ENCODE data around the gene WDR72. TPM values are rescaled to one million over a fixed set of nuclear protein-coding genes. Genes with fewer than 3 reads are reported as not detected.

Gene WDR72
- total RNA-seq, 4 donors from 2014 or later = 1.0 to 8.6 (median 4.4) TPM

- 80% methylated on average over 4 of the region's 4 CpGs for WGBS
These were observed 286.0 kb downstream of the WDR72 start for GRCh38 chr15:53473435-53473834.

GRCh38 chr15:53472883-53473282 lies 286.6 kb downstream of the WDR72 start:
- no peaks in the 10 kb centered on the region for H3K9me3 ChIP-seq
- TF ChIP-seq EP300 (IDR thresholded peaks at IDR 0.05) (no peak), POLR2A (IDR thresholded peaks at IDR 0.05) (no peak), POLR2AphosphoS5 (IDR thresholded peaks at IDR 0.05) (no peak), CTCF (IDR thresholded peaks at IDR 0.05) (no peak)
- DNase-seq (ENCODE audit: low spot score in 2 of 2) = no peak
- no peaks in the 10 kb centered on the region for H3K27me3 ChIP-seq
- WGBS = 23% methylated on average over 5 of the region's 5 CpGs
- no peaks in the 10 kb centered on the region for H3K36me3 ChIP-seq
- no peak overlapping the region for H3K27ac ChIP-seq
- no peaks in the 10 kb centered on the region for H3K4me1 ChIP-seq
- no peak overlapping the region for H3K4me3 ChIP-seq

More at GRCh38 chr15:53473435-53473834, 286.0 kb downstream of the WDR72 start:
- H3K4me3 ChIP-seq = no peak overlapping the region
- DNase-seq (ENCODE audit: low spot score in 2 of 2) = no peak
- no peaks in the 10 kb centered on the region for H3K4me1 ChIP-seq
- no peaks in the 10 kb centered on the region for H3K27me3 ChIP-seq
- H3K9me3 ChIP-seq = no peaks in the 10 kb centered on the region
- no peak for TF ChIP-seq POLR2A (IDR thresholded peaks at IDR 0.05)
- TF ChIP-seq CTCF (IDR thresholded peaks at IDR 0.05) = no peak
- no peak for TF ChIP-seq EP300 (IDR thresholded peaks at IDR 0.05)
- TF ChIP-seq POLR2AphosphoS5 (IDR thresholded peaks at IDR 0.05) = no peak
- H3K36me3 ChIP-seq = no peaks in the 10 kb centered on the region
- no peak overlapping the region for H3K27ac ChIP-seq

GRCh38 chr15:53472210-53472609 lies 287.3 kb downstream of the WDR72 start:
- no peak overlapping the region for H3K4me3 ChIP-seq
- no peaks in the 10 kb centered on the region for H3K36me3 ChIP-seq
- WGBS = 68% methylated on average over 3 of the region's 3 CpGs
- TF ChIP-seq POLR2A (IDR thresholded peaks at IDR 0.05) (no peak), POLR2AphosphoS5 (IDR thresholded peaks at IDR 0.05) (no peak)
- H3K9me3 ChIP-seq = no peaks in the 10 kb centered on the region
- no peak overlapping the region for H3K27ac ChIP-seq
- no peaks in the 10 kb centered on the region for H3K27me3 ChIP-seq
- no peaks in the 10 kb centered on the region for H3K4me1 ChIP-seq
- no peak for DNase-seq (ENCODE audit: low spot score in 2 of 2)

GRCh38 chr15:53470743-53471142 lies 288.7 kb downstream of the WDR72 start:
- no peak for DNase-seq (ENCODE audit: low spot score in 2 of 2)
- Histone ChIP-seq H3K27ac (no peak overlapping the region), H3K9me3 (no peaks in the 10 kb centered on the region), H3K4me1 (no peaks in the 10 kb centered on the region), H3K27me3 (no peaks in the 10 kb centered on the region), H3K4me3 (no peak overlapping the region), H3K36me3 (no peaks in the 10 kb centered on the region)
- TF ChIP-seq EP300 (IDR thresholded peaks at IDR 0.05) (no peak), CTCF (IDR thresholded peaks at IDR 0.05) (no peak), POLR2A (IDR thresholded peaks at IDR 0.05) (no peak), POLR2AphosphoS5 (IDR thresholded peaks at IDR 0.05) (no peak)
- 58% methylated on average over 4 of the region's 4 CpGs for WGBS

GRCh38 chr15:53469422-53469821 lies 290.0 kb downstream of the WDR72 start:
- H3K9me3 ChIP-seq = no peaks in the 10 kb centered on the region
- H3K36me3 ChIP-seq = no peaks in the 10 kb centered on the region
- H3K4me1 ChIP-seq = no peaks in the 10 kb centered on the region
- no peak overlapping the region for H3K4me3 ChIP-seq
- TF ChIP-seq CTCF (IDR thresholded peaks at IDR 0.05) = no peak
- TF ChIP-seq EP300 (IDR thresholded peaks at IDR 0.05) = no peak
- no peak for TF ChIP-seq POLR2A (IDR thresholded peaks at IDR 0.05)
- TF ChIP-seq POLR2AphosphoS5 (IDR thresholded peaks at IDR 0.05) = no peak
- no peak overlapping the region for H3K27ac ChIP-seq
- no peaks in the 10 kb centered on the region for H3K27me3 ChIP-seq
- no peak for DNase-seq (ENCODE audit: low spot score in 2 of 2)
- 87% methylated on average over 2 of the region's 2 CpGs for WGBS

Other genes with a start within 250 kb of the WDR72 start
- gene UNC13C, start 218.8 kb upstream of the WDR72 start, total RNA-seq = under 1 TPM; 0.04 to 0.24 (median 0.22) TPM